PC-3 (cell line): ENCODE data around the gene MDK. TPM values are rescaled to one million over a fixed set of nuclear protein-coding genes. Genes with fewer than 3 reads are reported as not detected.

ENCODE experiments used
- ATAC-seq: fragments of 200-7000 bp; cut with Tn5 transposase; 2 replicates; pipeline ENCODE4 v1.9.1; 2020; ENCODE audit warnings: mild to moderate bottlenecking, moderate library complexity
- BruUV-seq: library from RNA; stranded (reverse); fragments of 400-500 nt; replicated peaks from 2 replicates; lab custom pipeline; 2021; lab: Mats Ljungman, UMichigan
- CTCF ChIA-PET: fragments of 300-600 bp; sonication (Branson Sonifier 250); formaldehyde crosslinking; loops from one replicate; lab custom pipeline; 2022; ENCODE audit warnings: antibody characterized with exemption; lab: Charles Lee
- POLR2A ChIA-PET: fragments of 300-600 bp; sonication (Branson Sonifier 250); formaldehyde crosslinking; loops from one replicate; lab custom pipeline; 2022; ENCODE audit warnings: antibody characterized with exemption; ENCODE audit not compliant: unreplicated experiment; lab: Charles Lee
- DNase-seq: peaks from one replicate; pipeline ENCODE4 v3.0.0-alpha.2; 2015
- H2AFZ ChIP-seq: fragments of 300-600 bp; sonication (generic); 2 replicates; pipeline ENCODE4 v1.6.0; 2016; ENCODE audit warnings: antibody characterized with exemption, low read length
- H3F3A ChIP-seq: fragments of 300-600 bp; sonication (generic); one replicate; pipeline ENCODE4 v1.6.0; 2017; ENCODE audit warnings: antibody characterized with exemption, low read length, control low read depth, mild to moderate bottlenecking; ENCODE audit not compliant: unreplicated experiment
- H3K27ac ChIP-seq: fragments of 300-600 bp; sonication (generic); 2 replicates; pipeline ENCODE4 v1.5.1; 2016; ENCODE audit warnings: mild to moderate bottlenecking, low read length
- H3K27me3 ChIP-seq: fragments of 300-600 bp; sonication (generic); 2 replicates; pipeline ENCODE4 v1.6.1; 2016; ENCODE audit warnings: low read length, mixed read lengths
- H3K36me3 ChIP-seq: fragments of 300-600 bp; sonication (generic); 2 replicates; pipeline ENCODE4 v1.6.1; 2016; ENCODE audit warnings: low read depth, mixed run types, low read length, mixed read lengths
- H3K4me1 ChIP-seq: fragments of 300-600 bp; sonication (generic); 2 replicates; pipeline ENCODE4 v1.5.1; 2016; ENCODE audit warnings: low read length; ENCODE audit not compliant: insufficient read depth
- H3K4me2 ChIP-seq: fragments of 300-600 bp; sonication (generic); 2 replicates; pipeline ENCODE4 v1.6.0; 2016; ENCODE audit warnings: low read length
- H3K4me3 ChIP-seq: fragments of 300-600 bp; sonication (generic); 2 replicates; pipeline ENCODE4 v1.5.1; 2016; ENCODE audit warnings: mild to moderate bottlenecking, low read length, mixed read lengths
- H3K79me2 ChIP-seq: fragments of 300-600 bp; sonication (generic); 2 replicates; pipeline ENCODE4 v1.6.1; 2017; ENCODE audit warnings: low read length, mixed read lengths
- H3K9ac ChIP-seq: fragments of 300-600 bp; sonication (generic); 2 replicates; pipeline ENCODE4 v1.6.0; 2016; ENCODE audit warnings: mild to moderate bottlenecking, low read length
- H3K9me2 ChIP-seq: fragments of 300-600 bp; sonication (generic); replicated peaks from 2 replicates; pipeline ENCODE4 v1.6.1; 2016; ENCODE audit warnings: mixed run types, low read length, mixed read lengths
- H3K9me3 ChIP-seq: fragments of 300-600 bp; sonication (generic); 2 replicates; pipeline ENCODE4 v1.6.1; 2016; ENCODE audit warnings: low read length, mixed read lengths
- H4K20me1 ChIP-seq: fragments of 300-600 bp; sonication (generic); 2 replicates; pipeline ENCODE4 v1.6.1; 2016; ENCODE audit warnings: low read length, mixed read lengths
- CTCF ChIP-seq: fragments of 300-600 bp; sonication (generic); conservative IDR thresholded peaks from 2 replicates; pipeline ENCODE4 v1.5.1; 2017; ENCODE audit warnings: antibody characterized with exemption, low read depth, mild to moderate bottlenecking, low read length
- EZH2 ChIP-seq: fragments of 300-600 bp; sonication (generic); IDR thresholded peaks from one replicate; pipeline ENCODE4 v1.6.1; 2017; ENCODE audit warnings: antibody characterized with exemption, mild to moderate bottlenecking, low read length; ENCODE audit not compliant: unreplicated experiment
- EZH2phosphoT487 ChIP-seq: fragments of 300-600 bp; sonication (generic); IDR thresholded peaks from 2 replicates; pipeline ENCODE4 v1.6.1; 2018; ENCODE audit warnings: mild to moderate bottlenecking, antibody characterized with exemption, low read length, borderline replicate concordance
- intact Hi-C: fragments of 100-400 bp; cut with micrococcal nuclease; formaldehyde crosslinking; loops from 2 replicates; pipeline ENCODE4 v1.9.0; 2023
- total RNA-seq: library from RNA; depleted of rRNA; stranded (reverse); fragments of >200 nt; gene quantifications from 2 replicates; pipeline ENCODE4 v1.2.3, GENCODE V29; 2014

The MDK gene
- total RNA-seq, 1 experiment from 2014 or later, result 184 TPM

DNA sequence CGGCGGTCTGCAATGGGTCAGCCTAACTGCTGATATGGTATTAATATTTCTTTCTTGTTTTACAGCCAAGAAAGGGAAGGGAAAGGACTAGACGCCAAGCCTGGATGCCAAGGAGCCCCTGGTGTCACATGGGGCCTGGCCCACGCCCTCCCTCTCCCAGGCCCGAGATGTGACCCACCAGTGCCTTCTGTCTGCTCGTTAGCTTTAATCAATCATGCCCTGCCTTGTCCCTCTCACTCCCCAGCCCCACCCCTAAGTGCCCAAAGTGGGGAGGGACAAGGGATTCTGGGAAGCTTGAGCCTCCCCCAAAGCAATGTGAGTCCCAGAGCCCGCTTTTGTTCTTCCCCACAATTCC, 1.9 kb downstream of the MDK start:
- no TSS peak for BruUV-seq
- Histone ChIP-seq H3F3A (no peaks in the 10 kb centered on the region), H3K9me2 (no peaks in the 10 kb centered on the region), H2AFZ (no peak overlapping the region), H4K20me1 (no peaks in the 10 kb centered on the region), H3K4me1 (peaks cover 8% of the 10 kb centered on the region; the same call in 1 of the 2 replicates), H3K9me3 (no peaks in the 10 kb centered on the region), H3K36me3 (no peaks in the 10 kb centered on the region), H3K4me2 (no peak overlapping the region), H3K79me2 (no peaks in the 10 kb centered on the region), H3K4me3 (no peak overlapping the region), H3K27me3 (0 out of 2 replicates have a peak, but pooled peaks cover 2% of the 10 kb centered on the region), H3K27ac (no peak overlapping the region), H3K9ac (no peak overlapping the region)
- POLR2A ChIA-PET, result no interaction called here
- ATAC-seq, result no peak
- DNase-seq, result no peak
- intact Hi-C loops, result no loop called here
- TF ChIP-seq CTCF (no peak), EZH2 (no peak), EZH2phosphoT487 (no peak)
- CTCF ChIA-PET, result interaction anchor here (0.5 to 0.9 kb wide), 3 partner anchors 20 to 228 kb away, joined by 3 to 6 read pairs (median 4); no protein-coding TSS in a partner anchor

DNA sequence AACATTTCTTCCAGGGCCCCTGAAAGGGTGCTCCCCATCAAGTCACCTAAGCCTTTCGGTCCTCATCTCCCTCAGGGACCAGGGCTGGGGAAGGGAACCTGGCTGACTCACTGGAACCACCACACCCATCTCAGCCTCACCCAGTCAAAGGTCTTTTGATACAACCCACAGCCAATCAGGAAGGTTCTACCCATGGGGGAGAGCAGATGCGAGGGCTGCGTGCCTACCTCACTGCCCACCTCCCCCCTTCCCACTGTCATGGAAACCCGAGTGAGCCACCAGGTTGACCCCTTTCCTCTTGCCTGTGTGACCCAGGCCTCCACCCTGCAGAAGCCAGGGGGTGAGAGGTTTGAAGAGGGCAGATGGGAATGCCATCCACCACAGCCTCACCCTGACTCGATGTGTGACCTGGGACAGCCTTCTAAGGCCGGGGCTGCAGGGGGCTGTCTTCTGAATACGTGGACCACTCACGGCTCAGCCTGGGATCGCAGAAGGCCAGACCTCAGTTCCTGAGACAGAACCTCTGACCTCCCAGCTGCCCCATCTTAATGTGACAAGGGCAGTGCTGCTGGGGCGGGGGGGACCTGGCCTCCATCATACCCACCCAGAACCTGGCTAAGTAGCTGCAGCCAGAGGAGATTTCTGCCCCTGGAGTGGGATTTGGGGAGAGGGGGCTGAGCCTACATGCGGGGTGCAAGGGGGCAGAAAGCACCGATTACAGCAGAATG, 2.7 kb downstream of the MDK start:
- Histone ChIP-seq H3K4me1 (peaks cover 15% of the 10 kb centered on the region; the same call in 1 of the 2 replicates), H4K20me1 (no peaks in the 10 kb centered on the region), H3K27me3 (peaks cover 9% of the 10 kb centered on the region), H3K79me2 (no peaks in the 10 kb centered on the region), H2AFZ (no peak overlapping the region), H3K9me2 (no peaks in the 10 kb centered on the region), H3K27ac (no peak overlapping the region), H3F3A (no peaks in the 10 kb centered on the region), H3K36me3 (no peaks in the 10 kb centered on the region), H3K9me3 (no peaks in the 10 kb centered on the region), H3K4me2 (no peak overlapping the region), H3K4me3 (no peak overlapping the region), H3K9ac (no peak overlapping the region)
- ATAC-seq (no peak), DNase-seq (peak; percentile 19)
- CTCF ChIA-PET, result interaction anchor here (0.6 kb wide), 1 partner anchor 85 kb away, joined by 4 read pairs; no protein-coding TSS in a partner anchor
- POLR2A ChIA-PET, result no interaction called here
- no TSS peak for BruUV-seq
- TF ChIP-seq EZH2phosphoT487, result no peak
- no peak for TF ChIP-seq EZH2
- intact Hi-C loops, result no loop called here

GRCh38 chr11:46385169-46386004, 3.9 kb downstream of the MDK start:
- H3F3A ChIP-seq, result no peaks in the 10 kb centered on the region
- CTCF ChIA-PET, result no interaction called here
- H3K27ac ChIP-seq, result no peak overlapping the region
- H3K4me1 ChIP-seq, result peaks cover 23% of the 10 kb centered on the region; the same call in 1 of the 2 replicates
- BruUV-seq, result no TSS peak
- H3K79me2 ChIP-seq, result no peaks in the 10 kb centered on the region
- no peaks in the 10 kb centered on the region for H3K9me3 ChIP-seq
- POLR2A ChIA-PET, result no interaction called here
- no peak overlapping the region for H3K9ac ChIP-seq
- no peak overlapping the region for H2AFZ ChIP-seq
- DNase-seq (no peak), ATAC-seq (no peak)
- no peaks in the 10 kb centered on the region for H3K9me2 ChIP-seq
- TF ChIP-seq EZH2phosphoT487 (no peak), CTCF (no peak), EZH2 (no peak)
- no peak overlapping the region for H3K4me3 ChIP-seq
- no peaks in the 10 kb centered on the region for H4K20me1 ChIP-seq
- H3K27me3 ChIP-seq, result peaks cover 19% of the 10 kb centered on the region
- intact Hi-C loops, result no loop called here
- H3K4me2 ChIP-seq, result no peak overlapping the region
- no peaks in the 10 kb centered on the region for H3K36me3 ChIP-seq
